Tongue (tissue), 2 donors: ENCODE results near the gene TBX5. TPM values are rescaled to one million over a fixed set of nuclear protein-coding genes. Genes with fewer than 3 reads are reported as not detected.
A peak's percentile ranks its signal among the peaks of the same experiment; 100 is the strongest.

Experiments used
- DNase-seq: peaks from one replicate; pipeline ENCODE4 v3.0.0-alpha.2; 2015
- total RNA-seq: library from RNA; depleted of rRNA; stranded (reverse); fragments of >200 nt; gene quantifications from one replicate; pipeline ENCODE4 v1.2.3, GENCODE V29; 2014

The TBX5 gene
- total RNA-seq, 1 donor from 2014 or later: not detected

GRCh38 chr12:114404926-114405518 is 922 bp downstream of the TBX5 start:
- DNase-seq: no peak

DNA sequence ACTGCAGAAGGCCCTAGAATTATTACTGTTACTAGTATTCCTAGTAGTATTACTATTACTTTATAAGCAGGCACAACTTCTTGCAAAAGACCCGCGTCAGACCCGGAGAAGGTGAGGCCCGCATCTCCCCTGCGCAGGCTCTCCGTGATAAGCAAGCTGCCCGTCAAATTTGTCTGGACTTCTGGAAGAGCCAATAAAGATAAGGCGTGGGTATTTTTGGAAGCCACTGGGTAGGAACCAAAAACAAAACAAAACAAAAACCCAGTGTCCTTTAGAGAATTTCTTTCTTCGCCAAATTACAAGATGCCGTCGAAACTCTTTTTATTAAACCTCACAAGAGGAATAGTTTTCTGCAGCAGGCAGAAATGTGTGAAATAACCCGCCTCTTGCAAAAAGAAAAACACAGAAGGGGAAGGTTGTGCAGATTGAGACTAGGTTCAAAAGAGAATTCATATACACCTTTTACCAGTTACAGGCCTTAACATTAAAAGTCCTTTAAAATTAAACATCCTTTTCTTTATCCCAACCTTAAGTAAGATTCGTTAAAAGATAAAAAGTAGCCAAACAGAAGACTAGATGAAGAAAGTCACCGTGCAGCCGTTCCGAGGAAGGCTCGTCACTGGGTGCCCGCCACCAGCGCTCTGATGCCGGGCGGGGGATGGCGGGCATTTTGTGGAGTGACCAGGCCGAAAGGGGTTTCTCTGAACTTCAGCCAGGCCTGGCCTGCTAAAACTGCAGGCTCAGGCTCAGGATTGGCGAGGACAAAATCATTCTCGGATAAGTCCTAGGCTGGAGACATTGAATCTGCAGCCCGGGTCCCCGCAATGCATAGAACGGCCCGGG is 1.6 kb downstream of the TBX5 start:
- DNase-seq: no peak

GRCh38 chr12:114403690-114404066 is 2.3 kb downstream of the TBX5 start:
- DNase-seq: no peak

GRCh38 chr12:114403011-114403689 is 2.8 kb downstream of the TBX5 start:
- no peak for DNase-seq

- DNase-seq: no peak
Observed at GRCh38 chr12:114402084-114402717, 3.7 kb downstream of the TBX5 start.

- DNase-seq: no peak
Observed at GRCh38 chr12:114401328-114402083, 4.4 kb downstream of the TBX5 start.

DNA sequence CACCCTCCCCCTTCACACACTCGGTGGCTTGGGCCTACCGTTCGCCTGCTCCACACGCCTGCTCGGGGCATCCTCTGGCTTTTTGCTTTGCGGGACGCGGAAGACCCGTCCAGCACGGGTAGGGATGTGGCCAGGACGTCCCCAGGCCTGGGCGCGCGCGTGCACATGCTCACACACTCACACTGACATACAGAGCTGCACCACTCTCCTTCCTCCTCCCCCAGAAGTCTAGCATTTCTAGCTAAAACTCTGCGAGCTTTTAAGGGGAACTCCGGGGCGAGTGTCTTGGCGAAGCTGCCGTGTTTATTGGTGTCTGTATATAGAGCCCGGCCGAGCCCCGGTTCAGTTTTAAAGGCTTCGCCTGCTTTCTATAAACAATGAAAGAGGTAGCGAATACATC is 5.0 kb downstream of the TBX5 start:
- DNase-seq: peak; percentile 76

DNA sequence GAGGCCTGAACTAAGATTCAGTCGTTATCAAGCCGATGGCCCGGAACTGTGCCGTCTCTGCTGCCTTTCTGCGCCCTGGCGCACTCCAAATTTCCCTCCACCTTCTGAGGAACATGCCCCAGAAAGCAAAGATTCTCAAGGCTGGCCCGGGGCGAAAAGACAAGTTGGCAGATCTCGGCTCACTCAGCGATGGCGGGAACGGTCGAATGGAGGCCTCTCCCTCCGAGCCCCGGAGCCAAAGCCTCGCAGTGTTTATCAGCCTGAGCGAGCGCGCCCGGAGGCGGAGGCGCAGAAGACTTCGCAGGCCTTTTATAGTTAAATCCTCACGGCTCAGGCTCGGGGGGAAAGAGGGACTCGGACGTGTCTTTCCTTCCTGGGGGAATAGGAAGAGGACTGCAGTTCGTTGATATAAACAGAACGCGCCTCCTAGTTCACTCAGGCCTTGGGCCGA is 5.6 kb downstream of the TBX5 start:
- DNase-seq: no peak

DNA sequence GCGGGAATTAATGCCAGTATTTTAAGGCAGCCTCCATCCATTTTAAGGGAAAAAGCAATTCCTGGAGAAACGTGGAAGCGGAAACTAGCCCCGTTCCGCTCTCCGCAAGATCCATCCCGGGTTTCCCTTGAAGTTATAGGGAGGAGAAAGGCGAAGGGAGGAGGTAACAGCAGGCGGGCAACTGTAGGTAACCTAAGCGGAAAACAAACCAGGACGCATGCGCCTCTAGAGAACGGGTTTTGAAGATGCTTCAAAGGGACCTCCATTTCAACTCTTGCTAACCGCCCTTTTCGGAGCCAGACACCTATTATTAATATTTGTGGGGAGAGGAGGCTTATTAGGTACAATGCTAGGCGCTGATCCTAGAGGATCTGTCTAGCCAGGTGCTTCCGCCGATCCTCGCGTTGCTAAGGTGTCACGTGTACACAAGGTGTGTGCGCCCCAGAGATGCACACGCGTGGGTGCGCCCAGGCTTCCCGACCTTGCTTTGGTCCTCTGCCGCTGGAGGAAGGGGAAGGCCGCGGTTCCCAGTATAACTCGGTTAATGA is 6.2 kb downstream of the TBX5 start:
- DNase-seq: no peak

GRCh38 chr12:114397978-114398881 is 7.7 kb downstream of the TBX5 start:
- no peak for DNase-seq

DNA sequence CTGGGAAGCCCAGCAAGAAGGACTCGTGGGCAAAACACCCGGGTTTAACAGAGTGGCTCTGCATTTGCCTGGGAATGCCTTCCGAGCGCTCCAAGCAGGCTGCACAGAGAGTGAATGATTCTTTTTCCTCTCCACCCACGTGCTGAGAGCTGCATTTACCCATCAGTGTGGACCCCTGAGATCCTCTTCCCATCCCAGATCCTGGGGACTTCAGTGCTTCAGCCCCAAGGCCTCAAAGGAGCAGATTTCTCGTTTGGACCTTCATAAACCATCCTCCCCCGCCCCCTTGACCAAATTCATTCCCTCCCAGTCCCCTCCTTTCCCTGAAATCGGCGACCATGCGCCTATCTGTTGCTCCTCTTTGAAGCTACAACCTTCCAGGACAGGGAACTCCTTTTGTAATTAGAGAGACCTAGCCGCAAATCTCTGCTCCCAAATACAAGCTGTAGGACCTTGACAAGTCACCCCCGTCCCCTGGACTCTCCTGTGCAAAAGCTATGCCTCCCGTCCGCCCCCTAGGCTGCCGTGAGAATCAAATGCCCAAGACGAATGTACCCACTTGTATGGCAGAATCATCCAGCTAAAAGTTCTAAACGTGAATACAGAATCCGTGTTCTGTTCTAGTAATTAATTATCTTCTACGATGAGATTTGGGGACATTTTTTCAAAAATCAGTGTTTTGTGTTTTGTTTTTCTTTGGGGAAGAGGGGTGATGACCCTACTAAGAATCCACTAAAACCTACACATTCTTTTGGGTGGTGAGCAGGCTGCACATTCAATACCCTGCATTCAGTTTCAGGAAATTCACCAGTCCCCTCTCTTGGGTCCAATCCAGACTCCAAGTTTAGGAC is 8.8 kb downstream of the TBX5 start:
- DNase-seq: no peak

- DNase-seq: no peak
Observed at GRCh38 chr12:114396153-114396868, 9.6 kb downstream of the TBX5 start.

DNA sequence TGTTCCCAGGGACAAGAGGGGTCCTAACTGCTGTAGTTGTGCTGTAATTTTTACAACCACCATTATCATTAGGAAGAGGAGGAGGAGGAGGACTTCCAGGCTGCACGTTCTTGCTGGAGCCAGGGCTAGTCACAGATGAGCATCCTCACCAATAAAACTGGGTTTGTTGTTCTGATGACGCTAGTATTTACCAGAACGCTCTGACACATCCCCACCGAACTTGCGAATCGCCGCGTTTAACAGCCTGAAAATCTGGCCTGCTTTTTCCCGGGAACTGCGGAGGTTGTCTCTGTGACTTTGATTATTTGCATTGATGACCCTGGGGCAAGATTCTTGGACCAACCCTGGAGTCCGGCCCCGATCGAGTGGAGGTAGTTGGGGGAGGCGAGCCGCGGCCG is 10.2 kb downstream of the TBX5 start:
- no peak for DNase-seq

- DNase-seq: no peak
Observed at GRCh38 chr12:114395233-114395632, 10.7 kb downstream of the TBX5 start.

- DNase-seq: no peak
Observed at GRCh38 chr12:114393569-114393968, 12.4 kb downstream of the TBX5 start.

GRCh38 chr12:114392909-114393308 is 13.0 kb downstream of the TBX5 start:
- DNase-seq: no peak

- no peak for DNase-seq
Observed at GRCh38 chr12:114391088-114391487, 14.9 kb downstream of the TBX5 start.

DNA sequence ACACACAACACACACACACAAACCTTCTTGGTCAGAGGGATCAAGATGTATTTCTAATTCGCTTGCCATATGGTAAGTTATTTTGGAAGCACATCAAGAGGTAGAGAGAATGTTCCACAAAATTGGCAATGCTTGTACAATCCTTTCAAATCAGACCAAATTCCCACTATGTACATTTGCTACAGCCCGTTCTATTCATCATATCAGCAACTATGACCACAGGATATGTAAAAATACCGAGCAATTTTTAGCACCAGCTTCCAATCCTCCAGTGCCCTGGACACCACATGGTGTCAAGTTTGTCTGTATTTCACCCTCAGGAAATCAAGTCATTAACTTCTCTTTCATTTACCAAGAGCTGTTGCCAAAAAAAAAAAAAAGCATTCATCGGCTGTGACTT is 21.2 kb downstream of the TBX5 start:
- DNase-seq: no peak

- no peak for DNase-seq
Observed at GRCh38 chr12:114381177-114381576, 24.8 kb downstream of the TBX5 start.
